BJ (cell line): ENCODE measurements around the gene MCEMP1. TPM values are rescaled to one million over a fixed set of nuclear protein-coding genes. Genes with fewer than 3 reads are reported as not detected.

ENCODE experiments used
- CTCF ChIA-PET: fragments of 350-600 bp; formaldehyde crosslinking; extraction: SDS; loops from one replicate; lab custom pipeline; 2021; ENCODE audit warnings: antibody characterized with exemption, inconsistent platforms; lab: Yijun Ruan, JAX
- POLR2A ChIA-PET: fragments of 300-600 bp; sonication (Branson Sonifier 250); formaldehyde crosslinking; extraction: SDS; loops from one replicate; lab custom pipeline; 2021; ENCODE audit warnings: antibody characterized with exemption; lab: Charles Lee
- DNase-seq: peaks from one replicate; pipeline ENCODE4 v3.0.0-alpha.2; 2011; ENCODE audit warnings: low read depth
- H3K27me3 ChIP-seq: 2 replicates; pipeline ENCODE4 v1.6.0; 2011; ENCODE audit warnings: low read length; ENCODE audit not compliant: control insufficient read depth, insufficient read depth
- H3K36me3 ChIP-seq: 2 replicates; pipeline ENCODE4 v1.5.1; 2011; ENCODE audit warnings: low read length; ENCODE audit not compliant: control insufficient read depth, insufficient read depth
- H3K4me3 ChIP-seq: 2 replicates; pipeline ENCODE4 v1.5.1; 2011; ENCODE audit warnings: low read depth, mild to moderate bottlenecking, control low read depth, low read length
- CTCF ChIP-seq: IDR thresholded peaks from 2 replicates; pipeline ENCODE4 v1.5.1; 2011; ENCODE audit warnings: low read depth, mild to moderate bottlenecking, control low read depth, inconsistent platforms, low read length, moderate library complexity; ENCODE audit not compliant: insufficient read depth
- polyA plus RNA-seq: library from polyadenylated mRNA; depleted of rRNA; stranded (reverse); fragments of >200 nt; gene quantifications from 2 replicates; pipeline ENCODE4 v1.2.3, GENCODE V29; 2011

MCEMP1 gene
- polyA plus RNA-seq, 1 experiment, result not detected

DNA sequence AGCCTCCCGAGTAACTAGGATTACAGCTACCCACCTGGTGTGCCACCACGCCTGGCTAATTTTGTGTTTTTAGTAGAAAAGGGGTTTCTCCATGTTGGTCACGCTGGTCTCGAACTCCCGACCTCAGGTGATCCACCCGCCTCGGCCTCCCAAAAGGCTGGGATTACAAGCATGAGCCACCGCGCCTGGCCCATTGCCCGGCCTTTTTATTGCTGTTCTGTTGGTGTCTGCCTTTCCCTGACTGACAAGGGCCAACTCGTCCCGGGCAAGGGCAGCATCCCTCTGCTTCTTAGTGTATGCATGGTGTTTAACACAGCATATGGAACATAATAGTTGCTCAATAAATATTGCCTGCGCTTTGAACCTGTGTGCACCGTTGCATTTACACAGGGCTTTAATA is 14.2 kb upstream of the MCEMP1 start:
- CTCF ChIA-PET, result interaction anchor here (2.5 kb wide), 1 partner anchor 9 kb away, joined by 7 read pairs; no protein-coding TSS in a partner anchor
- no peak for DNase-seq
- Histone ChIP-seq H3K36me3 (no peaks in the 10 kb centered on the region), H3K27me3 (no peaks in the 10 kb centered on the region; the same call in 1 of the 2 replicates), H3K4me3 (no peak overlapping the region)
- no peak for TF ChIP-seq CTCF
- POLR2A ChIA-PET, result no interaction called here

GRCh38 chr19:7663706-7664105 is 13.2 kb upstream of the MCEMP1 start:
- CTCF ChIA-PET, result interaction anchor here (0.9 to 2.5 kb wide), 3 partner anchors 10 to 17 kb away, joined by 5 to 8 read pairs (median 7); partner anchors contain the start of gene TRAPPC5
- no peak for DNase-seq
- no peak for TF ChIP-seq CTCF

DNA sequence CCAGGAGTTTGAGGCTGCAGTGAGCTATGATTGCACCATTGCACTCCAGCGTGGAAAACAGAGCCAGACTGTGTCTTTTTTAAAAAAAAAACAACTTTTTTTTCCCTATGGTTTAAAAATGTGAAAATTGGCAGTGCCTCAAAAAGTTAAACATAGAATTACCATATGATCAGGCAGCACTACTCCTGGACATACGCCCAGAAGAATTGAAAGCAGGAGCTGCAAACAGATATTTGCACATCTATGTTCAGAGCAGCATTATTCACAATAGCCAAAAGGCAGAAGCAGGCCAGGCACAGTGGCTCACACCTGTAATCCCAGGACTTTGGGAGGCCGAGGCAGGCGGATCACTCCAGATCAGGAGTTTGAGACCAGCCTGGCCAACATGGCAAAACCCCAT is 11.8 kb upstream of the MCEMP1 start:
- DNase-seq, result no peak
- H3K4me3 ChIP-seq, result no peak overlapping the region
- ChIA-PET CTCF (interaction anchor here (0.7 to 2.5 kb wide), 5 partner anchors 9 to 16 kb away, joined by 3 to 8 read pairs (median 4); partner anchors contain the start of gene TRAPPC5), POLR2A (no interaction called here)
- peaks cover 2% of the 10 kb centered on the region; the same call in 1 of the 2 replicates for H3K27me3 ChIP-seq
- TF ChIP-seq CTCF, result no peak
- no peaks in the 10 kb centered on the region for H3K36me3 ChIP-seq

More at GRCh38 chr19:7663706-7664105, 13.2 kb upstream of the MCEMP1 start:
- POLR2A ChIA-PET, result no interaction called here
- no peaks in the 10 kb centered on the region; the same call in 1 of the 2 replicates for H3K27me3 ChIP-seq
- H3K36me3 ChIP-seq, result no peaks in the 10 kb centered on the region
- H3K4me3 ChIP-seq, result no peak overlapping the region

DNA sequence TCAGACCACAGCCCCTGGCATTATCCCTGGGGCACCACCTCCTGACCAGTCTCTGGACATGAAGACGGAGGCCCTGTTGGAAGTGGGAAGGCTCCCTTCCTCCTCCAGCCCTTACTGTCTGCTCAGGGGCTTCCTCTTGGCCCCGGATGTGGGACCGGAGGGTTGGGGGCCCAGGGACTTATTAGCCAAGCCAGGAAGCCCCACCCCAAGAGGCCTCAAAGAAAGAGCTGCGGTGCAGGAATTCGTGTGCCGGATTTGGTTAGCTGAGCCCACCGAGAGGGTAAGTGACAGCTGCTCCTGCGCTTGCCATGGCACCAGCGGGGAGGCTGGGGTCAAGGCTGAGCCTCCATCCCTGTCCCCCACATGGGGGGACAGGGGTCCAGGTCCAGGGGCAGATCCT is 8.0 kb upstream of the MCEMP1 start, which contains the start of gene RETN:
Gene RETN (plus strand): TSS at position 208 of the 400 bp plus-strand sequence. CDS start 278 bp downstream, outside the sequence.
- DNase-seq, result no peak
- H3K36me3 ChIP-seq, result no peaks in the 10 kb centered on the region
- peaks cover 12% of the 10 kb centered on the region for H3K27me3 ChIP-seq
- CTCF ChIA-PET, result interaction anchor here (2.2 to 5.6 kb wide), 2 partner anchors 12 to 16 kb away, joined by 9 to 33 read pairs; partner anchors contain the start of gene TRAPPC5
- POLR2A ChIA-PET, result no interaction called here
- H3K4me3 ChIP-seq, result no peak within 1 kb of the TSS
- TF ChIP-seq CTCF, result no peak

DNA sequence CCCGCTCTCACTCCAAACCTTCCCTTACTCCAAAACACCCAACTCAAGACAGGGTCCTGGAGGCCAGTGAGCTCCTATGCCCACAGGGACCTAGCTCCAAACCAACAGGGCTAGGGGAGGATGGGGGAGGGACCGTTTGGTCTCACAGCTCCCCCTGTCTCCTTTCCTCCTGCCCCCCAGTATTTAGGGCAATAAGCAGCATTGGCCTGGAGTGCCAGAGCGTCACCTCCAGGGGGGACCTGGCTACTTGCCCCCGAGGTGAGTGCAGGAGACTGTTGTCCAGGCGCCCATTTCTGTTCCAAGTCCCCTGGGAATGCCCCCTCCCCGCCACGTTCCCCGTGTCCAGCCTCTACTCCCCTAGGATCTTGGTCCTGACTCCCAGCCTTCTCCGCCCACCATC is 7.2 kb upstream of the MCEMP1 start:
- ChIA-PET CTCF (interaction anchor here (1.0 to 5.6 kb wide), 4 partner anchors 11 to 19 kb away, joined by 3 to 33 read pairs (median 6); partner anchors contain the start of gene TRAPPC5), POLR2A (no interaction called here)
- Histone ChIP-seq H3K27me3 (peaks cover 12% of the 10 kb centered on the region), H3K4me3 (no peak overlapping the region), H3K36me3 (no peaks in the 10 kb centered on the region)
- no peak for DNase-seq
- no peak for TF ChIP-seq CTCF
